Vagina (tissue), 2 donors: Measurements from ENCODE around the gene SEMA4G. TPM values are rescaled to one million over a fixed set of nuclear protein-coding genes. Genes with fewer than 3 reads are reported as not detected.

Source experiments
- DNase-seq, 2 donors: peaks; one replicate each; pipeline ENCODE4 v3.0.0-alpha.2; 2017; ENCODE audit errors: extremely low spot score in 2 of 2
- H3K27ac ChIP-seq: fragments of 200-600 bp; sonication (generic); one replicate; pipeline ENCODE4 v1.5.1; 2019
- H3K27me3 ChIP-seq: fragments of 200-600 bp; sonication (generic); one replicate; pipeline ENCODE4 v1.5.1; 2019
- H3K36me3 ChIP-seq, 2 donors: fragments of 200-600 bp; sonication (generic); one replicate each; pipeline ENCODE4 v1.5.1; 2017 to 2019
- H3K4me1 ChIP-seq: fragments of 200-600 bp; sonication (generic); one replicate; pipeline ENCODE4 v1.5.1; 2019
- H3K4me3 ChIP-seq, 2 donors: fragments of 200-600 bp; sonication (generic); 1 replicate in 1 of 2; 2 replicates in 1 of 2; pipeline ENCODE4 v1.5.1; 2016 to 2019
- H3K9me3 ChIP-seq: fragments of 200-600 bp; sonication (generic); one replicate; pipeline ENCODE4 v1.5.1; 2019
- CTCF ChIP-seq, 3 experiments: fragments of 450-650 bp in 2 of 3; fragments of 200-600 bp in 1 of 3; sonication (generic) in 1 of 3; IDR thresholded peaks; one replicate each; pipeline ENCODE4 v1.5.1; 2017 to 2019; ENCODE audit warnings: antibody characterized with exemption in 3 of 3, mild to moderate bottlenecking in 2 of 3, moderate library complexity in 2 of 3
- POLR2A ChIP-seq, 2 donors: fragments of 450-650 bp; IDR thresholded peaks; one replicate each; pipeline ENCODE4 v1.6.1; 2017; ENCODE audit warnings: antibody characterized with exemption in 2 of 2, mild to moderate bottlenecking in 2 of 2, moderate library complexity in 2 of 2
- POLR2AphosphoS5 ChIP-seq, 2 donors: sonication (generic); formaldehyde crosslinking; IDR thresholded peaks; one replicate each; pipeline ENCODE4 v1.9.0; 2017; ENCODE audit warnings: antibody characterized with exemption in 2 of 2, mild to moderate bottlenecking in 2 of 2, low read depth in 1 of 2; ENCODE audit not compliant: insufficient read depth in 1 of 2
- intact Hi-C: fragments of 100-400 bp; cut with DNase I; formaldehyde crosslinking; loops from one replicate; pipeline ENCODE4 v1.15.1; 2023
- total RNA-seq: library from RNA; depleted of rRNA; stranded (reverse); fragments of >200 nt; gene quantifications from one replicate; pipeline ENCODE4 v1.2.3, GENCODE V29; 2016

Gene SEMA4G
- total RNA-seq, 1 donor from 2014 or later = 6.4 TPM

- intact Hi-C loops = no loop called here
- Histone ChIP-seq H3K36me3 (peaks cover 0 to 37% of the 10 kb centered on the region in 2 donors), H3K27me3 (no peaks in the 10 kb centered on the region), H3K4me1 (peaks cover 41% of the 10 kb centered on the region), H3K9me3 (no peaks in the 10 kb centered on the region), H3K27ac (no peak overlapping the region), H3K4me3 (peak overlapping the region; percentile 92 to 99)
- no peak for DNase-seq
- TF ChIP-seq POLR2A (IDR thresholded peaks at IDR 0.05) (no peak), CTCF (IDR thresholded peaks at IDR 0.05) (no peak), POLR2AphosphoS5 (IDR thresholded peaks at IDR 0.05; ENCODE audit: insufficient read depth in 1 of 2, low read depth in 1 of 2) (no peak)
Observed at GRCh38 chr10:100988166-100988565, 18.9 kb downstream of the SEMA4G start.

- TF ChIP-seq CTCF (IDR thresholded peaks at IDR 0.05) (no peak), POLR2A (IDR thresholded peaks at IDR 0.05) (no peak), POLR2AphosphoS5 (IDR thresholded peaks at IDR 0.05; ENCODE audit: insufficient read depth in 1 of 2, low read depth in 1 of 2) (no peak)
- no peaks in the 10 kb centered on the region for H3K27me3 ChIP-seq
- no peak overlapping the region for H3K27ac ChIP-seq
- H3K4me3 ChIP-seq = no peak overlapping the region
- intact Hi-C loops = no loop called here
- no peak for DNase-seq
- peaks cover 0 to 41% of the 10 kb centered on the region in 2 donors for H3K36me3 ChIP-seq
- peaks cover 41% of the 10 kb centered on the region for H3K4me1 ChIP-seq
- H3K9me3 ChIP-seq = no peaks in the 10 kb centered on the region
Observed at GRCh38 chr10:100989088-100989487, 19.8 kb downstream of the SEMA4G start.

- Histone ChIP-seq H3K4me3 (no peak overlapping the region), H3K36me3 (peaks cover 0 to 35% of the 10 kb centered on the region in 2 donors), H3K27me3 (no peaks in the 10 kb centered on the region), H3K9me3 (no peaks in the 10 kb centered on the region), H3K4me1 (peaks cover 26% of the 10 kb centered on the region), H3K27ac (no peak overlapping the region)
- no peak for TF ChIP-seq POLR2A (IDR thresholded peaks at IDR 0.05)
- TF ChIP-seq CTCF (IDR thresholded peaks at IDR 0.05) = peak; percentile 52 to 78 (median 55)
- TF ChIP-seq POLR2AphosphoS5 (IDR thresholded peaks at IDR 0.05; ENCODE audit: insufficient read depth in 1 of 2, low read depth in 1 of 2) = no peak
- DNase-seq = no peak
- intact Hi-C loops = loop anchor here (5.0 kb wide), 1 partner anchor 68 kb away; the partner anchor contains the start of gene KAZALD1
Observed at GRCh38 chr10:100993986-100994708, 24.8 kb downstream of the SEMA4G start.

- Histone ChIP-seq H3K4me1 (peaks cover 16% of the 10 kb centered on the region), H3K4me3 (no peak overlapping the region), H3K9me3 (no peaks in the 10 kb centered on the region), H3K36me3 (peaks cover 0 to 27% of the 10 kb centered on the region in 2 donors), H3K27me3 (no peaks in the 10 kb centered on the region), H3K27ac (no peak overlapping the region)
- TF ChIP-seq CTCF (IDR thresholded peaks at IDR 0.05) (no peak), POLR2A (IDR thresholded peaks at IDR 0.05) (no peak), POLR2AphosphoS5 (IDR thresholded peaks at IDR 0.05; ENCODE audit: insufficient read depth in 1 of 2, low read depth in 1 of 2) (no peak)
- intact Hi-C loops = loop anchor here (5.0 kb wide), 1 partner anchor 83 kb away; the partner anchor contains the start of gene SLF2
- DNase-seq = no peak
Observed at GRCh38 chr10:100995181-100995580, 25.9 kb downstream of the SEMA4G start.
